NCI-H345 treated with DMSO at 0.1 percent for 48 hours (cell line): Measurements from ENCODE around the gene SLC16A5.
"Not testable (repeated sequence)": the region's sequence is repeated elsewhere in the genome, so short reads cannot be mapped to it uniquely, and the experiment has no call there.

Experiments
- DNase-seq: peaks from one replicate; lab custom pipeline; 2025; ENCODE audit not compliant: unreplicated experiment; lab: John Stamatoyannopoulos, UW

The SLC16A5 gene

DNA sequence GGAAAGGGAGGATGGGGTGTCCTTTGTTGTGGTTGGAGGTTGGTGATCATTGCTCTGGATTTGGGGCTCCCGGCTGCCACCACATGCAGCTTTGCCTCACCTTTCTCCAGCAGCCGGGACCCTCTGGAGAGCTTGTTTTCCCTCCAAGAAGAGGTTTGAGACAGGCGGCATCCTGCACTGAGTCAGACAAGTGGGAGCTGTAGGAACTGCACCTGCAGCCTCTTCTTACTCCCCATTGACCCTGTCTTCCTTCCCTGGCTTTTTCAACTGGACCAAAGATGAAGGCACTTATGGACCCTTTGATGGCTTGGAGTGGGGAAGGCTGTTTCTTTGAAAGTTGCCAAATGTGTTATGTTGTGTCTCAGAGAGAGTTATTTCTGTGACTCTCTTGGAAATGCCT, 24.1 kb upstream of the SLC16A5 start:
- no peak for DNase-seq

DNA sequence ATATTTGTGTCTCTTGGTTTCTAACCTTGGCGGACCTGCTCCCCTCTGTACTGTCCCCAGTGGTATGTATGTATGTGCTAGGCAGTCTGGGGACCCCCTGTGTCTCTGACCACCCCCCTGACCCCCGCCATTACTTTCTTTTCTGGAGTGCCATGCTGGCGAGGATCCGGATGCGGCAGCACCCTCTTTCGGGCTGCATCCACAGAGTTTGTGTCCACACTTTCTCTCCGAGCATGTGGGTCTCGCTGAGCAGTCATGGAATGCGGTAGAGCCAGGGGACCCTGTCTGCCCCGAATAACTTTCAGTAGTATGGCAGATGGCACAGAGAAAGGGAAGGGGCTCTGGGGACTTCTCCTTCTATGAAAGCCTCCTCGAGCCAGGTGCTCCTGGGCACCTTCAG, 23.7 kb upstream of the SLC16A5 start:
- no peak for DNase-seq

DNA sequence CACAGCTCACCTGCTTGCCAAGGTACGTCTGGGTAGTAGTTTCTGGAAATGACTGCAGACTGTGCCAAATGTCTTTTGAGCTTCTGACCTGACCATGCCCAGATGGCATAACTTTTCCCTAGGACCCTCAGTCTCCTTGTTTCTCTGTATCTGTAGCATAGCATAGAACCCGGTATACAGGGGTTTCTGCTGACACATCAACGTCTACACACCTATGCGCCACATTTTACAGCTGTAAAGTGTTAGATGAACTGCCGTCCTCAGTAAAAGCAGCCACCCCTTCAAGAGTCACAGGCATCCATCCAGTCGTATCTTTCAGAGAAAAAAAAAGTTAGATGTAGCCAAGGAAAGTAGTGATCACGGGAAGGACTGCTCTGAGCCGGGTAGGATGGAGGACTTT, 23.3 kb upstream of the SLC16A5 start:
- DNase-seq, result no peak

- no peak for DNase-seq
Measured at GRCh38 chr17:75064867-75065561, 22.7 kb upstream of the SLC16A5 start.

GRCh38 chr17:75065562-75066151, 22.1 kb upstream of the SLC16A5 start:
- no peak for DNase-seq

DNA sequence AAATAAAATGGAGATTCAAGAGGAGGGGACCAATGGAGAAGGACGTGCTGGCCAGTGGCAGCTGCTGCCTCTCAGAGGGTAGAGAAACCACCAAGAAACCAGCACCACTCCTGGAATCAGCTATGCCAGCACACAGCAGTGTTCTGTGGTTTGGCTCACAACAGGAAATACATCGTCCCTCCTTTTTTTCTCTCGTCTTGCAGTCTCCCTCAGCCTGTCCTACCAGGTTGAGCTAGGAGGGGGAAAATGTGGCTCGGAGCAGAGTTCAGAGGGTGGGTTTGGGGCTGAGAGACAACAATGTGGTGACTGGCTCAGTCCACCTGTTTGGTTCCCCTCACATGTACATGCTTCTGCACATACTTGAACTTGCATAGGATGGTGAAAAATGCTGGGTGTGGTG, 19.9 kb upstream of the SLC16A5 start:
- no peak for DNase-seq

DNA sequence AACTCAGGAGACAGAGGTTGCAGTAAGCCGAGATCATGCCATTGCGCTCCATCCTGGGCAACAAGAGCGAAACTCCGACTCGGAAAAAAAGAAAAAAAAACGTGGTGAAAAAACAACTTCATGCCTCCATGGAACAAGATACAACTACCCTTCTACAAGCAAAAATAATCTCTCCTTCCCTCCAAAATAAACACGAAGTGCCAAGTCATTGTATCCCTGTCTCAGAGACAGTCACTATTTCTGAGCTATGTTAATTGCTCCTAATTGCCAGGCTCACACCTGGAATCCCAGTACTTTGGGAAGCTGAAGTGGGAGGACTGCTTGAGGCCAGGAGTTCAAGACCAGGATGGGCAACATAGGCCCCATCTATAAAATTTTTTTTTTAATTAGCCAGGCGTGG, 19.0 kb upstream of the SLC16A5 start:
- no peak for DNase-seq

GRCh38 chr17:75069783-75070182, 18.0 kb upstream of the SLC16A5 start:
- DNase-seq, result no peak

GRCh38 chr17:75071478-75072271, 16.1 kb upstream of the SLC16A5 start:
- DNase-seq, result not testable (repeated sequence)

DNA sequence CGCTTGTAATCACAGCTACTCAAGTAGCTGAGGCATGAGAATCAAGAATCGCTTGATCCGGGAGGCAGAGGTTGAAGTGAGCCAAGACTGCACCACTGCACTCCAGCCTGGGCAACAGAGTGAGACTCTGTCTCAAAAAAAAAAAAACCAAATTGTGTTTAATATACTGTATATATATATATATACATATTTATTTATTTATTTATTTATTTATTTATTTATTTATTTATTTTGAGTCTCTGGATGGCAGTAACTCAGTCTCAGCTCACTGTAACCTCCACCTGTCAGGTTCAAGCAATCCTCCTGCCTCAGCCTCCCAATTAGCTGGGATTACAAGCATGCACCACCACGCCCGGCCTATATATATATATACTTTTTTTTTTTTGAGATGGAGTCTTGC, 14.8 kb upstream of the SLC16A5 start:
- DNase-seq, result not testable (repeated sequence)

DNA sequence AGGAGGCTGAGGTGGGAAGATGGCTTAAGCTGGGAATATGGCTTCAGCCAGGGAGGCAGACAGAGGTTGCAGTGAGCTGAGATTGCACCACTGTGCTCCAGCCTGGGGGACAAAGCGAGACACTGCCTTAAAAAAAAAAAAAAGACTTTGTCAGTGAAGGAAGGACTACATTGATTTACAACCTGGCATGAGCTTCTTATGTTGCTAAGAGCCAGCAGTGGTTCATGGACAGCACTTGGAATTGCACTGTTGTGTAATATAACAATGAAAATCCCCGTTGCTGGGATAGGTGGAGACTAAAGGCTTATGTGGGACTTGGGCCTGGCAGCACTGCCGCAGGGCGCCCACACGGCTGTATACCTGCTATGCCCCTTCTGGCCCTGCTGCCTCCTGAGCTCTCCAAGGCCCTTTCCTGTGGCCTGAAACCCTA, 14.1 kb upstream of the SLC16A5 start:
- DNase-seq, result no peak

- no peak for DNase-seq
Measured at GRCh38 chr17:75074532-75074931, 13.2 kb upstream of the SLC16A5 start.

DNA sequence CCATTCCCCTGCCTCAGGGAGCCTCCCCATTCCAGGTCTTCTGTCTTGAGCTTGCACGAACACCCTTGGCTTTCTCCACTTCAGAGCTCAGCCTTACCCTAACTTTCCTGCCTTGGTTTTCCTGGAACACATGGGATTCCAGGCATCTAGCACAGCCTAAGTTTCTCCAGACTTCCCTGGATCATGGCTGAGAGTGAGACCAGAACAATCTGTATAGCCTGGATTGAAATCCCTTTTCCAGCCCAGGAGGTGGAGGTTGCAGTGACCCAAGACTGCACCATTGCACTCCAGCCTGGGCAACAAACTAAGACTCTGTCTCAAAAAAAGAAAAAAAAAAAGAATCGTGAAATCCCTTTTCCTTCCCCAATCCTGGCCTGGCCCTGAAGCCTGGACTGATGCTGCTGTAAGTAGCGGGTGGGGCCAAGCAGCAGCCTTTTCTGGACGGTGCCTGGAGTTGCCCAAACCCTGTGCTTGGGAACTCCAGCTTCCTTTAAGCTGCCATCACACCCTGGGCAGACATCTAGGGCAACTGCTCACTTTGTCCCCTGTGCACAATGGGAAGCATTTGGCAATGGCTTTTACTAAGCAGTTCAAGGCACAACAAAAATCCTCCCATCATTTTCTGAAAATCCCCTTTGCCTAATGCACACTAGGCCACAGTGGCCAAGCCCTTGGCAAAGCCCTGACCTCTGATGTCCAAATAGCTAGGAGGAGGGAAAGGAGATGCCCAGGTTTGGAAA, 12.0 kb upstream of the SLC16A5 start:
- no peak for DNase-seq

GRCh38 chr17:75077072-75077495, 10.7 kb upstream of the SLC16A5 start:
- DNase-seq, result no peak

- no peak for DNase-seq
Measured at GRCh38 chr17:75077496-75078283, 10.1 kb upstream of the SLC16A5 start.

GRCh38 chr17:75078284-75079022, 9.3 kb upstream of the SLC16A5 start:
- DNase-seq, result no peak

- no peak for DNase-seq
Measured at GRCh38 chr17:75079023-75079373, 8.8 kb upstream of the SLC16A5 start.

DNA sequence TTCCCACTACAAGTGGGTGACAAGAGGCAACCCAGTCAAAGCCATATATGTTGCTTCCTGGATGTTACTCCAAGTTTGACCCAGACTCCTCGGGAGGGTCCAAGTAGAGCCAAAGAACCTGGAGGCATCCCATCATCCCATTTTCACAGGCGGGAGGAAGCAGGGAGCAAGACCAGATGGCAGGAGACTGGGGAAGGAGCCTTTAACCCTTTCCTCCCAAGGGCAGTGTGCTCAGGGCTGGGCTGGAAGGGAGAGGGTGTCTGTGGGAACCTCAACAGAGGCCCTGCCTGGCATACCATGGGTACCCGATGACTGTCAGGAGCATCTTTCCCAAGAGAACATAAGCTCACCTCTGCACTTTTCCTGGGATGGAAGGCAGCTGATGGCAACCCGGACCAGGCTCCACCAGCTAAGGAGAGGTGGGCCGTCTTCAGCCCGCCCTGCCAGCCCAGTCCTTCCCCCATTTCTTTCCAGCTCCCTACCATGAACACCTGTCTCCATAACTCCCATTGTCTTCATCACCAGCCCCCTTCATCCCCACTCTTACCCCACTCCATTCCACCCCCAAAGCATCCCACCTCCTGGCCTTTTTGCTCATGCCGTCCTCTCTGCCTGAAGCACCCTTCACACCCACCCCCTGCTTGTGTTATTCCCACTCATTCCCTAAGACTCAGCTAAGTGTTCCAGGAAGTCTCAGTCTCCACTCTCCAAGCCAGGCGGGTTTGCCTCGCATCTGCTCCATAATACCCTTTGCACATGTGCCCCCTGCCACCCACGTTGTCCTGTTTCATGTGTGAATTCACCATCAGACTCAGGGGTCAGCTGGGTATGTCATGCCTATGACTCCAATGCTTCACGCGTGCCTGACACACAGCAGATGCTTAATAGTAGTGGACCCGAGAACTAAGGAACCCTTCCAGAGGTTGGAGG, 5.9 kb upstream of the SLC16A5 start:
- DNase-seq, result no peak

- DNase-seq, result no peak
Measured at GRCh38 chr17:75082683-75083082, 5.1 kb upstream of the SLC16A5 start.
